ENCODE data around the gene RBPJ.
"Not testable (repeated sequence)": the region's sequence is repeated elsewhere in the genome, so short reads cannot be mapped to it uniquely, and the experiment has no call there.

The RBPJ gene

GRCh38 chr4:26377328-26378311 lies 56.8 kb downstream of the RBPJ start:
- no peak overlapping the region for H3K4me3 ChIP-seq (ENCODE audit: low read length)
- no peaks in the 10 kb centered on the region for H3K9me3 ChIP-seq (ENCODE audit: low read length)
- peaks cover 4% of the 10 kb centered on the region for H3K4me1 ChIP-seq (ENCODE audit: insufficient read depth, low read length)
- H3K27me3 ChIP-seq (ENCODE audit: insufficient read depth, low read length) = no peaks in the 10 kb centered on the region
- H2AFZ ChIP-seq (ENCODE audit: low read depth, low read length) = no peak overlapping the region
- peaks cover 2% of the 10 kb centered on the region for H3K36me3 ChIP-seq (ENCODE audit: insufficient read depth, low read length)

GRCh38 chr4:26379837-26380236 lies 59.0 kb downstream of the RBPJ start:
- Histone ChIP-seq H2AFZ (ENCODE audit: low read depth, low read length) (no peak overlapping the region), H3K4me3 (ENCODE audit: low read length) (no peak overlapping the region), H3K27me3 (ENCODE audit: insufficient read depth, low read length) (no peaks in the 10 kb centered on the region), H3K9me3 (ENCODE audit: low read length) (no peaks in the 10 kb centered on the region), H3K4me1 (ENCODE audit: insufficient read depth, low read length) (peaks cover 4% of the 10 kb centered on the region), H3K36me3 (ENCODE audit: insufficient read depth, low read length) (peaks cover 2% of the 10 kb centered on the region)

GRCh38 chr4:26380740-26381139 lies 59.9 kb downstream of the RBPJ start:
- Histone ChIP-seq H2AFZ (ENCODE audit: low read depth, low read length) (no peak overlapping the region), H3K9me3 (ENCODE audit: low read length) (no peaks in the 10 kb centered on the region), H3K4me1 (ENCODE audit: insufficient read depth, low read length) (peaks cover 4% of the 10 kb centered on the region), H3K27me3 (ENCODE audit: insufficient read depth, low read length) (no peaks in the 10 kb centered on the region), H3K4me3 (ENCODE audit: low read length) (no peak overlapping the region), H3K36me3 (ENCODE audit: insufficient read depth, low read length) (peaks cover 2% of the 10 kb centered on the region)

GRCh38 chr4:26384380-26385057 lies 63.7 kb downstream of the RBPJ start:
- Histone ChIP-seq H3K4me3 (ENCODE audit: low read length) (no peak overlapping the region), H3K36me3 (ENCODE audit: insufficient read depth, low read length) (peaks cover 17% of the 10 kb centered on the region), H3K4me1 (ENCODE audit: insufficient read depth, low read length) (no peaks in the 10 kb centered on the region), H3K9me3 (ENCODE audit: low read length) (peaks cover 2% of the 10 kb centered on the region), H3K27me3 (ENCODE audit: insufficient read depth, low read length) (no peaks in the 10 kb centered on the region), H2AFZ (ENCODE audit: low read depth, low read length) (no peak overlapping the region)

GRCh38 chr4:26385690-26386089 lies 64.9 kb downstream of the RBPJ start:
- Histone ChIP-seq H2AFZ (ENCODE audit: low read depth, low read length) (no peak overlapping the region), H3K4me3 (ENCODE audit: low read length) (no peak overlapping the region), H3K27me3 (ENCODE audit: insufficient read depth, low read length) (no peaks in the 10 kb centered on the region), H3K9me3 (ENCODE audit: low read length) (peaks cover 2% of the 10 kb centered on the region), H3K36me3 (ENCODE audit: insufficient read depth, low read length) (peaks cover 28% of the 10 kb centered on the region), H3K4me1 (ENCODE audit: insufficient read depth, low read length) (peaks cover 1% of the 10 kb centered on the region)

- peaks cover 8% of the 10 kb centered on the region for H3K4me1 ChIP-seq (ENCODE audit: insufficient read depth, low read length)
- no peak overlapping the region for H2AFZ ChIP-seq (ENCODE audit: low read depth, low read length)
- peaks cover 2% of the 10 kb centered on the region for H3K9me3 ChIP-seq (ENCODE audit: low read length)
- no peak overlapping the region for H3K4me3 ChIP-seq (ENCODE audit: low read length)
- H3K27me3 ChIP-seq (ENCODE audit: insufficient read depth, low read length) = no peaks in the 10 kb centered on the region
- H3K36me3 ChIP-seq (ENCODE audit: insufficient read depth, low read length) = peaks cover 28% of the 10 kb centered on the region
These were observed 65.6 kb downstream of the RBPJ start for GRCh38 chr4:26386386-26386785.

GRCh38 chr4:26388671-26389070 lies 67.9 kb downstream of the RBPJ start:
- H3K4me3 ChIP-seq (ENCODE audit: low read length) = no peak overlapping the region
- peaks cover 32% of the 10 kb centered on the region for H3K36me3 ChIP-seq (ENCODE audit: insufficient read depth, low read length)
- no peaks in the 10 kb centered on the region for H3K27me3 ChIP-seq (ENCODE audit: insufficient read depth, low read length)

GRCh38 chr4:26397086-26397485 lies 76.3 kb downstream of the RBPJ start:
- Histone ChIP-seq H2AFZ (ENCODE audit: low read depth, low read length) (no peak overlapping the region), H3K4me3 (ENCODE audit: low read length) (no peak overlapping the region), H3K4me1 (ENCODE audit: insufficient read depth, low read length) (no peaks in the 10 kb centered on the region), H3K36me3 (ENCODE audit: insufficient read depth, low read length) (peaks cover 6% of the 10 kb centered on the region), H3K27me3 (ENCODE audit: insufficient read depth, low read length) (no peaks in the 10 kb centered on the region), H3K9me3 (ENCODE audit: low read length) (no peaks in the 10 kb centered on the region)

More at GRCh38 chr4:26388671-26389070, 67.9 kb downstream of the RBPJ start:
- H2AFZ ChIP-seq (ENCODE audit: low read depth, low read length) = no peak overlapping the region
- H3K9me3 ChIP-seq (ENCODE audit: low read length) = peaks cover 2% of the 10 kb centered on the region
- peaks cover 8% of the 10 kb centered on the region for H3K4me1 ChIP-seq (ENCODE audit: insufficient read depth, low read length)

GRCh38 chr4:26400132-26400531 lies 79.3 kb downstream of the RBPJ start:
- Histone ChIP-seq H3K36me3 (ENCODE audit: insufficient read depth, low read length) (peaks cover 10% of the 10 kb centered on the region), H3K4me3 (ENCODE audit: low read length) (no peak overlapping the region), H3K27me3 (ENCODE audit: insufficient read depth, low read length) (no peaks in the 10 kb centered on the region), H2AFZ (ENCODE audit: low read depth, low read length) (no peak overlapping the region), H3K9me3 (ENCODE audit: low read length) (no peaks in the 10 kb centered on the region), H3K4me1 (ENCODE audit: insufficient read depth, low read length) (no peaks in the 10 kb centered on the region)

GRCh38 chr4:26402017-26402416 lies 81.2 kb downstream of the RBPJ start:
- not testable (repeated sequence) for H3K4me1 ChIP-seq (ENCODE audit: insufficient read depth, low read length); H3K4me3 ChIP-seq (ENCODE audit: low read length); H2AFZ ChIP-seq (ENCODE audit: low read depth, low read length); H3K9me3 ChIP-seq (ENCODE audit: low read length); H3K27me3 ChIP-seq (ENCODE audit: insufficient read depth, low read length)
- H3K36me3 ChIP-seq (ENCODE audit: insufficient read depth, low read length) = peaks cover 16% of the 10 kb centered on the region

GRCh38 chr4:26402458-26402857 lies 81.6 kb downstream of the RBPJ start:
- Histone ChIP-seq H3K9me3 (ENCODE audit: low read length) (peaks cover 8% of the 10 kb centered on the region), H2AFZ (ENCODE audit: low read depth, low read length) (no peak overlapping the region), H3K36me3 (ENCODE audit: insufficient read depth, low read length) (peaks cover 19% of the 10 kb centered on the region), H3K27me3 (ENCODE audit: insufficient read depth, low read length) (no peaks in the 10 kb centered on the region), H3K4me1 (ENCODE audit: insufficient read depth, low read length) (no peaks in the 10 kb centered on the region), H3K4me3 (ENCODE audit: low read length) (no peak overlapping the region)

GRCh38 chr4:26404743-26405206 lies 84.0 kb downstream of the RBPJ start:
- peaks cover 32% of the 10 kb centered on the region for H3K36me3 ChIP-seq (ENCODE audit: insufficient read depth, low read length)
- H3K4me3 ChIP-seq (ENCODE audit: low read length) = no peak overlapping the region

GRCh38 chr4:26406346-26406975 lies 85.6 kb downstream of the RBPJ start:
- Histone ChIP-seq H2AFZ (ENCODE audit: low read depth, low read length) (no peak overlapping the region), H3K4me3 (ENCODE audit: low read length) (no peak overlapping the region), H3K4me1 (ENCODE audit: insufficient read depth, low read length) (no peaks in the 10 kb centered on the region), H3K9me3 (ENCODE audit: low read length) (peaks cover 8% of the 10 kb centered on the region), H3K27me3 (ENCODE audit: insufficient read depth, low read length) (no peaks in the 10 kb centered on the region), H3K36me3 (ENCODE audit: insufficient read depth, low read length) (peaks cover 32% of the 10 kb centered on the region)

More at GRCh38 chr4:26404743-26405206, 84.0 kb downstream of the RBPJ start:
- Histone ChIP-seq H3K27me3 (ENCODE audit: insufficient read depth, low read length) (no peaks in the 10 kb centered on the region), H3K4me1 (ENCODE audit: insufficient read depth, low read length) (no peaks in the 10 kb centered on the region), H3K9me3 (ENCODE audit: low read length) (peaks cover 8% of the 10 kb centered on the region), H2AFZ (ENCODE audit: low read depth, low read length) (no peak overlapping the region)

Measured in neuron (in vitro differentiated cells).